ENCODE data around the gene TCF19. TPM values are rescaled to one million over a fixed set of nuclear protein-coding genes. Genes with fewer than 3 reads are reported as not detected.

The TCF19 gene
- total and polyA plus RNA-seq, 9 donors = 3.9 to 9.9 (median 7.1) TPM

DNA sequence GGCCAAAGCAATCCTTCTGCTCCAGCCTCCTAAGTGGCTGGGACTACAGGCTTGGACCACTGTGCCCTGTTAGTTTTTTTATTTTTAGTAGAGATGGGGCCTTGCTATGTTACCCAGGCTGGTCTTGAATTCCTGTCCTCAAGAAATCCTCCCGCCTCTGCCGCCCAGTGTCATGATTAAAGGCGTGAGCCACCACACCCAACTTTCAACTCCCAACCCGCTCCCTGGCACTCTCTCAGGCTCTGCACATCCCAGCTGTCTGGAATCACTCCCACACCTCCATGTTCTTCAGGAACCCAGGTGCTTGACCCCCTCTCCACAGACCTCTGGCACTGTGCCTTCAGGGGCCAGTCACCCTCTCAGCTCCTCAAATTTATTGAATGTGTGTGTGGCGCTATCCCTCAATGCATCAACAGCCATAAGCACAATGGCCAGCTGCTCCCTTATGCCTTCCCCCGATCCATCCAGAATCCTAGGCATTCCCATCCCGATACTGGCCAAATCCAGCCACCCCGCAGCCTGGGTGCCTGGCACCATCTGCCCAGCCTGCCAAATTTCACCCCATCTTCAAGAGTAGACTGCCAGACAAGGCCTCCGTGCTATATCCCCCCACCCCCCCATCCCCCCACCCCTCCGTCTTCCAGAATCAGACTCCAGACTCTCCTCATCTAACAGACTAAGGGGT lies 12.7 kb downstream of the TCF19 start:
- 84 to 90% (median 87%) methylated on average over 10 of the region's 10 CpGs for WGBS, 3 donors
- no peaks in the 10 kb centered on the region for H3K4me1 ChIP-seq (ENCODE audit: insufficient read depth)
- intact Hi-C loops (cut with DNase I) = no loop called here
- H3K27me3 ChIP-seq = no peaks in the 10 kb centered on the region
- no peak for DNase-seq
- no peak overlapping the region for H3K4me3 ChIP-seq
- TF ChIP-seq EP300 (IDR thresholded peaks at IDR 0.05) (no peak), POLR2A (IDR thresholded peaks at IDR 0.05) (no peak)
- TF ChIP-seq, protein P1, sequence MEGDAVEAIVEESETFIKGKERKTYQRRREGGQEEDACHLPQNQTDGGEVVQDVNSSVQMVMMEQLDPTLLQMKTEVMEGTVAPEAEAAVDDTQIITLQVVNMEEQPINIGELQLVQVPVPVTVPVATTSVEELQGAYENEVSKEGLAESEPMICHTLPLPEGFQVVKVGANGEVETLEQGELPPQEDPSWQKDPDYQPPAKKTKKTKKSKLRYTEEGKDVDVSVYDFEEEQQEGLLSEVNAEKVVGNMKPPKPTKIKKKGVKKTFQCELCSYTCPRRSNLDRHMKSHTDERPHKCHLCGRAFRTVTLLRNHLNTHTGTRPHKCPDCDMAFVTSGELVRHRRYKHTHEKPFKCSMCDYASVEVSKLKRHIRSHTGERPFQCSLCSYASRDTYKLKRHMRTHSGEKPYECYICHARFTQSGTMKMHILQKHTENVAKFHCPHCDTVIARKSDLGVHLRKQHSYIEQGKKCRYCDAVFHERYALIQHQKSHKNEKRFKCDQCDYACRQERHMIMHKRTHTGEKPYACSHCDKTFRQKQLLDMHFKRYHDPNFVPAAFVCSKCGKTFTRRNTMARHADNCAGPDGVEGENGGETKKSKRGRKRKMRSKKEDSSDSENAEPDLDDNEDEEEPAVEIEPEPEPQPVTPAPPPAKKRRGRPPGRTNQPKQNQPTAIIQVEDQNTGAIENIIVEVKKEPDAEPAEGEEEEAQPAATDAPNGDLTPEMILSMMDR (IDR thresholded peaks at IDR 0.05) = no peak
- no peaks in the 10 kb centered on the region for H3K36me3 ChIP-seq
- H3K27ac ChIP-seq = no peak overlapping the region
- H3K9me3 ChIP-seq = no peaks in the 10 kb centered on the region

DNA sequence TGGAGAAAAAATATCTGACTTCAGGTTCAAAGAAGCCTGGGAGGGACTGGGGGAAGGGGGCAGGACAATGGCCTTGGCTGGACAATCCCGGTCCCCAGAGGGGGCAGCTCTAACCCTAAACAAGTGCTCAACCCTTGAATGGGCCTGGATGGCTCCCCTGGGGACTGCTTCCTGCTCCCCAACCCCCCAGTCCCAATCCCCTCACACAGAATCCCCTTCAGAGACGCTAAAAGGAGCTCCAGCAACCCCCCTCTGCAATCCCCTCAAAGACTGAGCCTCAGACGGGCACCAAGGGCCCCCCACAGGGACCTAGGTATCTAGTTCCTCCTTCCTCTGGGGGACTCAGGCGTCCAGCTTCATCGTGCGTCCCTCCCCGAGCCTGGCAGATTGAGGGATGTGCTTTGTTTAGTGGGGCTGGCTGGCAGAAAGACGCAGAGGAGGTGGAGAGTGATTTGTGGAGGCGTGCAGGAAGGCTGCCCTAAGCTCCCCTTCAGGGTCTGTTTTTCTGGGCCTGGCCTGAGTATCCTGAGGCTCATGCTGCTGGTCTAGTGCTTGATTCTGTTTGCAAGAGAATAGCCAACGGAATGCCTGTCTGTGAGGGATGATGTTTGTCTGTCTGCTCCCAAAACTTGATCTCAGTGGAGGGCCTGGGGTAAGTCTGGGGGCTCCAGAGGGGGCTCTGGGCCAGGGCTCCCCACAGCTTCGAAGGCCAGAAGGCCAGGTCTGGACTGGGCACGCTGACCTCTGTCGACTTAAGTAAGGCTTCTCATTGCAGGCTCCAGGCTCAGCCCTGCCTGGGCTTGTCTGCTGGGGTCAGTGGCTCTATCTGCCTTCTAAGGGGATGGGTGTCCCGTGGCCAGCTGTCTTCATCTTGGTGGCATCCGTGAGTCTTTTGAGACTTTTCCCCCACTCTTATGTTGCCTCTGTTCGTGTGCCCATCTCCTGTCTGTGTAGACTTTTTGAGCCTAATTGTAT lies 13.8 kb downstream of the TCF19 start:
- TF ChIP-seq, protein P1 (IDR thresholded peaks at IDR 0.05) = no peak
- TF ChIP-seq EP300 (IDR thresholded peaks at IDR 0.05) (no peak), POLR2A (IDR thresholded peaks at IDR 0.05) (no peak)
- H3K9me3 ChIP-seq = no peaks in the 10 kb centered on the region
- 55 to 65% (median 60%) methylated on average over 15 to 16 of the region's 16 CpGs for WGBS, 3 donors
- no peak for DNase-seq
- H3K36me3 ChIP-seq = no peaks in the 10 kb centered on the region
- H3K27me3 ChIP-seq = no peaks in the 10 kb centered on the region
- intact Hi-C loops (cut with DNase I) = no loop called here
- no peaks in the 10 kb centered on the region for H3K4me1 ChIP-seq (ENCODE audit: insufficient read depth)
- no peak overlapping the region for H3K27ac ChIP-seq
- no peak overlapping the region for H3K4me3 ChIP-seq

DNA sequence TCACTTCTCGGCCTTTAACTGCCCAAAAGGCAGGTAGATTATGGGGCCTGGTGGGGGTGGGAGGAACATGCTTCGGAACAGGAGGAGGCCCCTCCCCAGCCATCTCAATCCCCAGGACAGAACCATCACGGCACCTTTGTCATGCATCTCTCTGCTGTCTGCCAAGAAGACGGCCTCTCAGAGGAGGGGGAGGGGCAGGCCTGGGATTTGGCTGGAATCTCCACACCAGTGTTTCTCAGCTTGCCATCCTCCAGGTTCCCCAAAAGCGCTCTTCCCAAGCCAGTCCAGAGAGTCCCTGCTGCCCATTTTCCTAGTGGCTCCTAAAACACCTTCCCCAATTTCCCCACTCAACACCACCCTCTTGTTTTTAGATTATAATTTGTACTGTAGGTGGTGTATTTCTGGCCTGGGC lies 14.6 kb downstream of the TCF19 start:
- Histone ChIP-seq H3K36me3 (no peaks in the 10 kb centered on the region), H3K9me3 (no peaks in the 10 kb centered on the region), H3K27ac (no peak overlapping the region), H3K4me3 (no peak overlapping the region), H3K27me3 (no peaks in the 10 kb centered on the region), H3K4me1 (ENCODE audit: insufficient read depth) (no peaks in the 10 kb centered on the region)
- TF ChIP-seq EP300 (IDR thresholded peaks at IDR 0.05) = no peak
- no peak for TF ChIP-seq POLR2A (IDR thresholded peaks at IDR 0.05)
- TF ChIP-seq, protein P1 (IDR thresholded peaks at IDR 0.05) = no peak
- DNase-seq = no peak
- 57 to 80% (median 78%) methylated on average over 5 of the region's 5 CpGs for WGBS, 3 donors
- intact Hi-C loops (cut with DNase I) = no loop called here

DNA sequence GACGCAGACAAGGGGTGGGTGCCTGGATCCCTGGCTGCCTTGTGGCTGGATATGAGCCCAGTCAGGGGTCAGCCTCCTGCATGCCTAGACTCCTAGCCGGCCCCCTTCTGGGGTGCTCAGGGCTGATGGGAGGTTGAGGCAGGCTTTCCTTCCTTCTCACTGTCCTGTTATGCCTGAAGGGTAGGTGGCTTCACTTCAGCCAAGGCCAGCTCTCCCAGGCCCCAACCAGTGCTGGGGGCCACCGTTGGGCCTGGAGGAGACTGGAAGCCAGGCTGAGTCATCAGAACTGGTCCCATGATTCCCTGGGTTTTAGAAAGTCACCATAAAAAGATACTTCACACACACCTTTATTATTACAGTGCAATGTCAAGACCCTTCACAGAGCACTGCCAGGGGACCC lies 15.0 kb downstream of the TCF19 start:
- H3K9me3 ChIP-seq = no peaks in the 10 kb centered on the region
- H3K27ac ChIP-seq = no peak overlapping the region
- TF ChIP-seq POLR2A (IDR thresholded peaks at IDR 0.05) = no peak
- intact Hi-C loops (cut with DNase I) = no loop called here
- 39 to 61% (median 44%) methylated on average over 3 of the region's 3 CpGs for WGBS, 3 donors
- H3K4me3 ChIP-seq = no peak overlapping the region
- H3K27me3 ChIP-seq = no peaks in the 10 kb centered on the region
- no peak for DNase-seq
- H3K36me3 ChIP-seq = no peaks in the 10 kb centered on the region
- no peaks in the 10 kb centered on the region for H3K4me1 ChIP-seq (ENCODE audit: insufficient read depth)

Data from ovary (tissue), 9 donors.